ENCODE measurements around the gene LRP1B. TPM values are rescaled to one million over a fixed set of nuclear protein-coding genes. Genes with fewer than 3 reads are reported as not detected.
A peak's percentile ranks its signal among the peaks of the same experiment; 100 is the strongest.

The LRP1B gene
- polyA plus RNA-seq, 1 donor from 2014 or later, result 12.7 TPM

DNA sequence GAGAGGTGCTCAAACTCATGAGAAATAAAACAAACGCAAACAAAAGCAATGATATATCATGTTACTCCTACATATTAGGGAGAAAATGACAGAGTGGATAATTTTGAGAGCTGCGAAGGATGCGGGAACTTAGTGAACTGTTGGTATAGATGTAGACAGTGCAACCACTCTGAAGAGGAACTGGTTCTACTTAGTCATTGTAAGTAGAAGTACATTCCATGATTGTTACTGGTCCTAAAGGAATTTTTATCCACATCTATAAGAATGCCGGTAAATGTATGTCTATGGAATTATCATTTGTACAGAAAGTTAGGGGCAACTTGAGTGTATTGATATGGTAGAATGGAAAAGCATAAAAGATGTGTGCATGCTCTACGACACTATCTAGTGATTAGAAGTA, 1238.4 kb downstream of the LRP1B start:
- Histone ChIP-seq H3F3A (ENCODE audit: insufficient read depth, low read length, poor library complexity, severe bottlenecking) (no peaks in the 10 kb centered on the region), H3K4me2 (ENCODE audit: low read length) (no peak overlapping the region), H3K4me3 (ENCODE audit: low read length) (no peak overlapping the region), H3K36me3 (ENCODE audit: insufficient read depth, low read length) (no peaks in the 10 kb centered on the region), H3K27me3 (ENCODE audit: insufficient read depth, low read depth, low read length) (no peaks in the 10 kb centered on the region), H3K9ac (ENCODE audit: low read length) (no peak overlapping the region), H3K9me2 (ENCODE audit: insufficient read depth, low read length) (no peaks in the 10 kb centered on the region), H3K79me2 (replicated peaks; ENCODE audit: insufficient read depth, low read length) (no peaks in the 10 kb centered on the region), H3K27ac (ENCODE audit: low read length) (no peak overlapping the region), H3K9me3 (ENCODE audit: low read length) (no peaks in the 10 kb centered on the region), H4K20me1 (ENCODE audit: insufficient read depth) (no peaks in the 10 kb centered on the region), H2AFZ (ENCODE audit: low read depth, low read length) (no peak overlapping the region)
- TF ChIP-seq POLR2AphosphoS5 (IDR thresholded peaks at IDR 0.05) (no peak), MXI1 (conservative IDR thresholded peaks at IDR 0.05; ENCODE audit: poor library complexity, severe bottlenecking) (no peak), SMC3 (conservative IDR thresholded peaks at IDR 0.05; ENCODE audit: poor library complexity) (no peak), EP300 (conservative IDR thresholded peaks at IDR 0.05; ENCODE audit: poor library complexity, severe bottlenecking) (no peak), RAD21 (conservative IDR thresholded peaks at IDR 0.05) (no peak), EZH2 (IDR thresholded peaks at IDR 0.05; ENCODE audit: borderline replicate concordance, insufficient read depth, low read length, poor library complexity, severe bottlenecking) (no peak), TAF1 (IDR thresholded peaks at IDR 0.05; ENCODE audit: low read depth) (no peak)
- TF ChIP-seq, protein P1, sequence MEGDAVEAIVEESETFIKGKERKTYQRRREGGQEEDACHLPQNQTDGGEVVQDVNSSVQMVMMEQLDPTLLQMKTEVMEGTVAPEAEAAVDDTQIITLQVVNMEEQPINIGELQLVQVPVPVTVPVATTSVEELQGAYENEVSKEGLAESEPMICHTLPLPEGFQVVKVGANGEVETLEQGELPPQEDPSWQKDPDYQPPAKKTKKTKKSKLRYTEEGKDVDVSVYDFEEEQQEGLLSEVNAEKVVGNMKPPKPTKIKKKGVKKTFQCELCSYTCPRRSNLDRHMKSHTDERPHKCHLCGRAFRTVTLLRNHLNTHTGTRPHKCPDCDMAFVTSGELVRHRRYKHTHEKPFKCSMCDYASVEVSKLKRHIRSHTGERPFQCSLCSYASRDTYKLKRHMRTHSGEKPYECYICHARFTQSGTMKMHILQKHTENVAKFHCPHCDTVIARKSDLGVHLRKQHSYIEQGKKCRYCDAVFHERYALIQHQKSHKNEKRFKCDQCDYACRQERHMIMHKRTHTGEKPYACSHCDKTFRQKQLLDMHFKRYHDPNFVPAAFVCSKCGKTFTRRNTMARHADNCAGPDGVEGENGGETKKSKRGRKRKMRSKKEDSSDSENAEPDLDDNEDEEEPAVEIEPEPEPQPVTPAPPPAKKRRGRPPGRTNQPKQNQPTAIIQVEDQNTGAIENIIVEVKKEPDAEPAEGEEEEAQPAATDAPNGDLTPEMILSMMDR (IDR thresholded peaks at IDR 0.05; ENCODE audit: poor library complexity, severe bottlenecking), result no peak
- TF ChIP-seq, protein P2, sequence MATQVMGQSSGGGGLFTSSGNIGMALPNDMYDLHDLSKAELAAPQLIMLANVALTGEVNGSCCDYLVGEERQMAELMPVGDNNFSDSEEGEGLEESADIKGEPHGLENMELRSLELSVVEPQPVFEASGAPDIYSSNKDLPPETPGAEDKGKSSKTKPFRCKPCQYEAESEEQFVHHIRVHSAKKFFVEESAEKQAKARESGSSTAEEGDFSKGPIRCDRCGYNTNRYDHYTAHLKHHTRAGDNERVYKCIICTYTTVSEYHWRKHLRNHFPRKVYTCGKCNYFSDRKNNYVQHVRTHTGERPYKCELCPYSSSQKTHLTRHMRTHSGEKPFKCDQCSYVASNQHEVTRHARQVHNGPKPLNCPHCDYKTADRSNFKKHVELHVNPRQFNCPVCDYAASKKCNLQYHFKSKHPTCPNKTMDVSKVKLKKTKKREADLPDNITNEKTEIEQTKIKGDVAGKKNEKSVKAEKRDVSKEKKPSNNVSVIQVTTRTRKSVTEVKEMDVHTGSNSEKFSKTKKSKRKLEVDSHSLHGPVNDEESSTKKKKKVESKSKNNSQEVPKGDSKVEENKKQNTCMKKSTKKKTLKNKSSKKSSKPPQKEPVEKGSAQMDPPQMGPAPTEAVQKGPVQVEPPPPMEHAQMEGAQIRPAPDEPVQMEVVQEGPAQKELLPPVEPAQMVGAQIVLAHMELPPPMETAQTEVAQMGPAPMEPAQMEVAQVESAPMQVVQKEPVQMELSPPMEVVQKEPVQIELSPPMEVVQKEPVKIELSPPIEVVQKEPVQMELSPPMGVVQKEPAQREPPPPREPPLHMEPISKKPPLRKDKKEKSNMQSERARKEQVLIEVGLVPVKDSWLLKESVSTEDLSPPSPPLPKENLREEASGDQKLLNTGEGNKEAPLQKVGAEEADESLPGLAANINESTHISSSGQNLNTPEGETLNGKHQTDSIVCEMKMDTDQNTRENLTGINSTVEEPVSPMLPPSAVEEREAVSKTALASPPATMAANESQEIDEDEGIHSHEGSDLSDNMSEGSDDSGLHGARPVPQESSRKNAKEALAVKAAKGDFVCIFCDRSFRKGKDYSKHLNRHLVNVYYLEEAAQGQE (IDR thresholded peaks at IDR 0.05; ENCODE audit: borderline replicate concordance), result no peak

DNA sequence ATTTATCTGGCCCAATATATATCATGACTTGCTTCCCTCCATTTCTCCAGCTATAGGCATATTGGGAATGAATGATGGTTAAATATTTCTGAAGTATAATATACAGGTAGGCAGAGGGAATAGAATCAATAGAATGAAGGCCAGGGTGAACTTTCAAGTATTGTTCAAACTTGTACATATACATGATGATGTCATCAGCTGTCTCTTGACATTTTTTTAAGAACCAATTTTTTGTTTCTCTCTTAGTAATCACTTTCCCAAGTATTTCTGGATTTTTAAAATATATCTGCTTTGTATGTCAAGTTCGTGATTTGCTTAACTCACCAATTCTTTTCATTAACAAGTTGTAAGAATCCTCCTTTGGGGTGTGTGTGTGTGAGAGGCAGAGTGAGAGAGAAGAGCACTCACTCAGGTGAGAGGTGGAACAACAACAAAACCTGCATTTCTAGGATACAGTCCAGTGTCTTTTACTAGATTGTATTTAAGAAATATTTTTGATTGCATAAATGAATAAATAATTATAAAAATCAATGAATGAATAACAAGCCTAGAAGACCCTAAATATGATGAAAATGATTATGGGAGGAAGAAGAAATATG, 1239.1 kb downstream of the LRP1B start:
- TF ChIP-seq, protein P2 (IDR thresholded peaks at IDR 0.05; ENCODE audit: borderline replicate concordance), result no peak
- TF ChIP-seq, protein P1 (IDR thresholded peaks at IDR 0.05; ENCODE audit: poor library complexity, severe bottlenecking), result peak; percentile 34
- H3F3A ChIP-seq (ENCODE audit: insufficient read depth, low read length, poor library complexity, severe bottlenecking), result no peaks in the 10 kb centered on the region
- H2AFZ ChIP-seq (ENCODE audit: low read depth, low read length), result no peak overlapping the region
- H3K9me3 ChIP-seq (ENCODE audit: low read length), result no peaks in the 10 kb centered on the region
- H3K4me3 ChIP-seq (ENCODE audit: low read length), result no peak overlapping the region
- no peak overlapping the region for H3K27ac ChIP-seq (ENCODE audit: low read length)
- H3K79me2 ChIP-seq (replicated peaks; ENCODE audit: insufficient read depth, low read length), result no peaks in the 10 kb centered on the region
- no peaks in the 10 kb centered on the region for H3K36me3 ChIP-seq (ENCODE audit: insufficient read depth, low read length)
- no peaks in the 10 kb centered on the region for H3K27me3 ChIP-seq (ENCODE audit: insufficient read depth, low read depth, low read length)
- H3K9me2 ChIP-seq (ENCODE audit: insufficient read depth, low read length), result no peaks in the 10 kb centered on the region
- no peaks in the 10 kb centered on the region for H4K20me1 ChIP-seq (ENCODE audit: insufficient read depth)
- no peak overlapping the region for H3K9ac ChIP-seq (ENCODE audit: low read length)
- H3K4me2 ChIP-seq (ENCODE audit: low read length), result no peak overlapping the region

All from neural cell (in vitro differentiated cells).